Esophagus muscularis mucosa (tissue), 3 donors: Measurements from ENCODE around the gene LGALS7B.

ENCODE experiments used
- CTCF ChIP-seq, 3 experiments: fragments of 200-600 bp in 2 of 3; fragments of 450-650 bp in 1 of 3; sonication (generic) in 2 of 3; IDR thresholded peaks; one replicate each; pipeline ENCODE4 v1.5.1; 2017 to 2019; ENCODE audit warnings: antibody characterized with exemption in 3 of 3, mild to moderate bottlenecking in 2 of 3, moderate library complexity in 1 of 3
- POLR2A ChIP-seq: fragments of 450-650 bp; IDR thresholded peaks from one replicate; pipeline ENCODE4 v1.6.1; 2017; ENCODE audit warnings: antibody characterized with exemption, moderate library complexity, mild to moderate bottlenecking, low read depth
- POLR2AphosphoS5 ChIP-seq, 2 donors: sonication (generic); formaldehyde crosslinking; IDR thresholded peaks; one replicate each; pipeline ENCODE4 v1.6.1; 2017; ENCODE audit warnings: antibody characterized with exemption in 2 of 2

GRCh38 chr19:38816131-38816750 lies 27.2 kb downstream of the LGALS7B start:
- TF ChIP-seq CTCF (IDR thresholded peaks at IDR 0.05), result no peak
- TF ChIP-seq POLR2A, result no peak
- no peak for TF ChIP-seq POLR2AphosphoS5 (IDR thresholded peaks at IDR 0.05)
